Mammary microvascular endothelial cell (primary cell): Measurements from ENCODE around the gene ITK. TPM values are rescaled to one million over a fixed set of nuclear protein-coding genes. Genes with fewer than 3 reads are reported as not detected.

Experiments used
- total RNA-seq: library from RNA; depleted of rRNA; stranded (reverse); fragments of >200 nt; gene quantifications from 2 replicates; pipeline ENCODE4 v1.2.3, GENCODE V29; 2015

ITK gene
- total RNA-seq, result not detected in 2 replicates

GRCh38 chr5:157180374-157181264, at the start of gene ITK:
Gene ITK (plus strand): TSS chr5:157180840. CDS start chr5:157180978, 138 bp downstream.

DNA sequence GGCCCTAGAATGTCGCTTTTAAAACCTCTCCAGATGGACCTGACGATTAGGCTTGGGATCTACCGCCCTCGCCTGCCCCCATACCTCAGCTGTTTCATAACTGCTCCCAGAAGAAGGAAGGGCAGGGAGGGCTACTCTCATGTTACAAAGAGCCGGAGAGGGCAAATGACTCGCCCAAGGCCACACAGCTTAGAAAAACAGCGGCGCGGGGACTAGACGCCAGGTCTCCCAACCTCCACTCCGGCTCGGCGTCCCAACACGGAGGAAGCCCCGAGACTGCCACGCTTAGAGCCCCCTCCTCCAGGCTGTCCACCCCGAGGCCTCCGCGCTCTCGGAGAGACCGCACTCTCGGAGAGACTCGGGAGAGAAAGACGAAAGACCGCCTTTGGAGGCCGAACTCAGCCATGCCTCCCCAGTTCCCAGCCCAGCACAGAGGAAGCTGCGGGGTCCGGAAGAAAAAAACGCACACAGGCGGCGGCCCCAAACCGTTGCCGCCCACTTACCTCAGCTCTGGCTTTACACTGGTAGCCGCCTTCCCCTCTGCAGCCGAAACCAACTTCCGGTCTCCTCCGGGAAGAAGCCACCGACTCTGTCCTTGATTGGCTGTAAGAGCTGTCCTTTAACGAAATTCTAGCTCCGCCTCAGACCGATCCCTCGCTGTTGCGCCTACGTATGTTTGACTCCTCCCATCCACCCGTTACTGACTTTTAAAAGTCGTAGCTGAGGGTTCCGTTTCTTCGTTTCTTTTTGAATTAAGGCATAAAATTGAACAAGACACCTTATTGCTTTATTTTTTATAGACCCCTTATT, 38.1 kb upstream of the ITK start, which contains the start of gene MED7:
TSS of gene MED7 (minus strand) at position 549 of the 810 bp plus-strand sequence. CDS start 3,434 bp downstream, outside the sequence.

GRCh38 chr5:157166214-157167213, 14.1 kb upstream of the ITK start, which contains the start of gene GARIN3:
Gene GARIN3 (minus strand): TSS chr5:157166264. CDS start chr5:157166168, 96 bp downstream.

DNA sequence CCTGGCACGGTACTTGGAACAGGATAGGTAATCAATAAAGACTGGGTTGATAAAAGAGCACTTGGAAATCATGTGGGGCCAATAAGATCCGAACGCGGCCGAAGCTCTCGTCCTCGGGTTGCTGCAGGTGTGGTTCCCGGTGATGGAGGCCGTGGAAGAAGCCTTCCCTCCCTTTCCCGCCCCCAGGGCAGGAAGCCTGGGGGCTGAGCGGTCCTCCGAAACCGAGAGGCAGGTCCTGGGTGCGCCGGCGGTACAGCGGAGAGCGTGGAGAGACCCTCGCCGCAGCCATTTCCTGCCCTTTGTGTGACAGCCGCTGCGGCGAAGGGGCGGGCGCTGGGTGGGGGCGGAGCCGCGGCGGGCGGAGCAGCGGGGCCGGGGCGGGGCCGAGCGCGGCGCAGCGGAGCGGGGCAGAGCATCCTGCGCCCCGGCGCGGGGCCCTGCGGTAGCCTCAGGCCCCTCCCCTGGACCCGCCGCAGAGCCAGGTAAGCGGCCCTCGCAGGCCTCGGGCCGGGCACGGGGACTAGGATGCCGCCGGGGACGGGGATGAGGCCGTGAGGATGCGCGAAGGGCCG, 85.2 kb downstream of the ITK start, which contains the start of gene CYFIP2:
TSS of gene CYFIP2 (plus strand) at position 410 of the 572 bp plus-strand sequence. CDS start 19,239 bp downstream, outside the sequence.

Other genes with a start within 250 kb of the ITK start
- not detected in 2 replicates for gene TIMD4, start 217.6 kb upstream of the ITK start, total RNA-seq
- gene HAVCR1, start 121.7 kb upstream of the ITK start, total RNA-seq, result not detected in 2 replicates
- not detected in 2 replicates for gene HAVCR2, start 71.8 kb upstream of the ITK start, total RNA-seq
- gene MED7, start 38.0 kb upstream of the ITK start, total RNA-seq, result 7.9 and 8.8 TPM in 2 replicates
- gene GARIN3, start 14.6 kb upstream of the ITK start, total RNA-seq, result not detected in 2 replicates
- gene CYFIP2, start 85.3 kb downstream of the ITK start, total RNA-seq, result 35.8 and 40.0 TPM in 2 replicates